ENCODE measurements around the gene RANBP9.

Gene RANBP9

DNA sequence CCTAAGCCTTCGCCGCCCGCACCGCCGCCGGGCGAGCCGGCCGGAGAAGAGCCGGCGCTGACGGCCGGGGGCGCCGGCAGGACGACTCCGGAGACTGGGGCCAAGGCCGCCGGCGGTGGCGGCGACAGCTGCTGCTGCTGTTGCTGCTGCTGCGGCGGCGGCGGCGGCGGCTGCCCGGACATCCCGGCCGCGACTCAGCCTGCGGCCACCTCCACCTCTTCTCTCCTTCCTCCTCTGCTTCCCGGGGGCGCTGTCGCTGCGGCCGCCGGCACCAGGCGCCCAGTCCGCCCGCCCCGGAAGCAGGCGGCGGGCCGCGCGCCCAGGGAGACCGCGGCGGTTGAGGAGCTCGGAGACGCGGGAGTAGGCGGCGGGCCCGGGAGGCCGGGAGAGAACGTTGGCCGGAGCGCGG, 307 bp downstream of the RANBP9 start:
- DNase-seq (ENCODE audit: low read depth in 3 of 3, low spot score in 1 of 3): peak in 2 of 3 donors; percentile 27 to 40

- peak in 1 of 3 donors; percentile 22 for DNase-seq (ENCODE audit: low read depth in 3 of 3, low spot score in 1 of 3)
Measured at GRCh38 chr6:13710552-13711323, 897 bp downstream of the RANBP9 start.

GRCh38 chr6:13709689-13710551, 1.7 kb downstream of the RANBP9 start:
- no peak for DNase-seq (ENCODE audit: low read depth in 3 of 3, low spot score in 1 of 3)

GRCh38 chr6:13708736-13709135, 2.9 kb downstream of the RANBP9 start:
- no peak for DNase-seq (ENCODE audit: low read depth in 3 of 3, low spot score in 1 of 3)

GRCh38 chr6:13703496-13703895, 8.1 kb downstream of the RANBP9 start:
- DNase-seq (ENCODE audit: low read depth in 3 of 3, low spot score in 1 of 3): no peak

DNA sequence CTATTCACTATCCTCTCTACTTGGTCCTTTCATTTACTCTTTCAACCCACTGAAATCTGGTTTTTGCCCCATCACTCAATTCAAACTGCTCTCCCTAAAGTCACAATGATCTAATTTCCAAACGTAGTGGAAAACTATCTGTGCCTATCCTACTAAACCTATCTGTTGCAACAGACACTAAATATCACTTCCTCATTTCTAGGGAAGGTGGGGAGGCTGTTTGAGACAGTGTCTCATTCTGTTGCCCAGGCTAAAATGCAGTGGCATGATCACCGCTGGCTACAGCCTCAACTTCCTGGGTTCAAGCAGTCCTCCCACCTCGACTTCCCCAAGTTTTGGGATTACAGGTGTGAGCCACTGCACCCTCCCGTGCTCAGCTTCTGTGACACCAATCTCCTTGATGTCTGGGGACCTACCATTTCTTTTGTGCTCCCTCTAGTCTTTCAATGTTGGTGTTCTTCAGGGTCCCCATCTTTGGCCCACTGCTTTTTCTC, 8.8 kb downstream of the RANBP9 start:
- no peak for DNase-seq (ENCODE audit: low read depth in 3 of 3, low spot score in 1 of 3)

DNA sequence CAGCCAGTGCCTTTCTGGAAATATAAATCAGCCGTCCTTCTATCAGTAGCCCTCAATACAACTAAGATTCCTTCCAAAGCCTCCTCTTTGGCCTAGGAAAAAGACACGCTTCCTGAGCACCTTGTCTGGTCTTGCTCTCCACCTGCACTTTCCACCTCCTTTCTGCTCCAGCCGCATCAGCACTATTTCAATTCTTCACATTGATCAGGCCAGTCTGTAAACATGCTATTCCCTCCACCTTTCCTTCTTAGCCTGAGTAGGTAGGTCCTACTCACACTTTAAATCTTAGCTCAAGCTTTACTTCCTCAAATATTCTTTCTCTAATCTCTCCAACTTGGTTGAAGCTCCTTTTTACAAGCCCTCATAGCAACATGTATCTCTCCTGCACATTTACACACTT, 11.4 kb downstream of the RANBP9 start:
- no peak for DNase-seq (ENCODE audit: low read depth in 3 of 3, low spot score in 1 of 3)

DNA sequence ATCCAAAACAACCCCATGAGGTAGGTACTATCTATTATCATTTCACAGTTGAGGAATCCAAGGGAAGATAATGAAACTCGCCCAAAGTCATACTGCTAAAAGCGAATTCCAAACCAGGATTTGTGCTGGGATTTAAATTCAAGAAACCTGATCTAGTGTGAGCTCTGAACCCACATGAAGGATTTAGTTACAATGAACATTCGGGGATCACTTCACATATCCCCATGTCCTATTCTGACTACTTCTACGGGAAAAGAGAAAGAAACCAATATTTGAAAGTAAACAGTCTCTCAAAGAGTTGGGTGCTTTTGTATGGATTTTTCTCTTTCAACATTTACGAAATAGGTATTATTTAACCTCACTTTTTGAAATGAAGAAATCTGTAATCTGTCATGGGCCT, 12.9 kb downstream of the RANBP9 start:
- DNase-seq (ENCODE audit: low read depth in 3 of 3, low spot score in 1 of 3): no peak

DNA sequence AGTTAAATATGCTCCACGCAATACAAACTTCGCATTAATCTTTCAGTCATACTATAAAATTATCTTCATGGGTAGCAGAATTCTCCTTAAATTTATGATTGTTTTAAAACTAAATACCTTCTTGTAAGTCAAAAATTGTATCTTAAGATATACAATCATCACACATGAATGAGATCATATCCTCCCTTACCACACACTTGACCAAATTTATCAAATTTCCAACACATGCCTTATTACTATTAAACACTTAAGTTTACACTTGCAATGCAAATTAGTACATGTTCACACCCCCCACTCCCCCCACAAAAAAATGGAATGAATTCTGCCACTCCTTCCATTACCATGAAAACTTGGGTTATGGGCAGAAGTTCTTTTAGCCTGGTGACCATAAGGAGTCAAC, 13.8 kb downstream of the RANBP9 start:
- no peak for DNase-seq (ENCODE audit: low read depth in 3 of 3, low spot score in 1 of 3)

GRCh38 chr6:13696226-13696625, 15.4 kb downstream of the RANBP9 start:
- DNase-seq (ENCODE audit: low read depth in 3 of 3, low spot score in 1 of 3): no peak

GRCh38 chr6:13695252-13695651, 16.4 kb downstream of the RANBP9 start:
- DNase-seq (ENCODE audit: low read depth in 3 of 3, low spot score in 1 of 3): no peak

GRCh38 chr6:13694562-13694961, 17.1 kb downstream of the RANBP9 start:
- DNase-seq (ENCODE audit: low read depth in 3 of 3, low spot score in 1 of 3): no peak

DNA sequence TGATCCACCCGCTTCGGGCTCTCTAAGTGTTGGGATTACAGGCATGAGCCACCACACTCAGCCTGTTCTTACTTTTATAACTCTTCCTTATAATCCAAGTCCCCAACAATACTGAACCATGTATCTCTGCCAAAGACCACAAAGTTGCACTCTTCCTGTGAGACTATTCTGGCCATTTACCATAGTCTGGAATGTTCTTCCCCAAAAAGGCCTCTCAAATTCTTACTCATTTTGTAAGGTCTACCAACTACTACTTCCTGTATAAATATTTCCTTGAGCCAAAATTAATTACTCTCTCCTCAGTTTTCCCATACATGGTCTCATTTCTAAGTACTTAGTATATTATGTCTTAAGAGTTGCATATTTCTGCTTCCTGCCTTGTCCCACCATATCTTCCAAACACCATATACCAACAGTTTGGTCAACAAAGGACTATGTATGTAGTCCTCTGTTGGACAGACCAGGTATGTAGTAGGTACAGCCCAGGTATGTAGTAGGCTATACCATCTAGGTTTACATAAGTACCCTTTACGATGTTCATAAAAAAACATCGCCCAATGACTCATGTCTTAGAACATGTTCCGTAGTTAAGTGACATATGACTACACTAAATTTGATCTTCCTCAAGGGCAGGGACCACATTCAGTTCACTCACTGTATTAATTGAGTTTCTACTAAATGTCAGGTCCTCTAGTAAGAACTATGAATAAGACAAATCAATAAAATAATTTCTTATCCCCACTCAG, 22.0 kb downstream of the RANBP9 start:
- DNase-seq (ENCODE audit: low read depth in 3 of 3, low spot score in 1 of 3): no peak

- no peak for DNase-seq (ENCODE audit: low read depth in 3 of 3, low spot score in 1 of 3)
Measured at GRCh38 chr6:13688692-13689196, 22.9 kb downstream of the RANBP9 start.

DNA sequence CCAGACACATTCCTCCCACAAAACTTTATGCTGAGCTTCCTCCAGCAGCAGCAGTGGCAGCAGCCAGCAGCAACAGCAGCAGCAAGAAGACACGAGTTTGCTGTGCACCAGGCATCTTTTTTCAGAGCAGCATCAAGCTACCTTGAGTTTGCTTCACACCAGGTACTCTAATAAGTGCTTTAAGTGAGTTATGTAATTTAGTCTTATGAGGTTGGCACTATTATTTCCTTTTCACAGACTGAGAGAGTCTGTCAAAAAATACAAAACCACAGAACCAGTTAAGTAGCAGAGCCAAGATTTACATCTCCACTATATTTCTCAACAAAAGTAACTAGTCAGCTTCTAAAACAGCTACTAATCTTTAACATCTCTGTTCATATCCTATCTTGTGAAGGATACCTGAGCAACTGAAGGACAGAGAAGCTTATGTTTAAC, 23.7 kb downstream of the RANBP9 start:
- DNase-seq (ENCODE audit: low read depth in 3 of 3, low spot score in 1 of 3): no peak

DNA sequence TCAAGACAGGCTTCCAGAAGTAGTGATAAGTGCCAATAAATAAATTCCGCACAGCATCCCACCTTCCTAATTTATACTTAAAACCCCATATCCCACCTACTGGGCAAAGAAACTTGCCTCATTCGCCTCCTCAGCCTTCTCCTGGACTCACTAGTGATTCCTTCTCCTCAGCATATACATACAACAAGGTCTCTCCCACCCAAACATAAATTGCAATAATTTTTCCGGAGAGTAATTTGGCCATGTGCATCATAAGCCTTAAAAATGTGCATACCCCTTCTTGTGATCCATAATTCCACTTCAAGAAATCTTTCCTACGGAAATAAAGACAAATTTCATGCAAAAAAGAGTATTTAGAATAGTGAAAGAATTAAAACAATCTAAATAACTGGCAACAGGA, 26.8 kb downstream of the RANBP9 start:
- DNase-seq (ENCODE audit: low read depth in 3 of 3, low spot score in 1 of 3): no peak

DNA sequence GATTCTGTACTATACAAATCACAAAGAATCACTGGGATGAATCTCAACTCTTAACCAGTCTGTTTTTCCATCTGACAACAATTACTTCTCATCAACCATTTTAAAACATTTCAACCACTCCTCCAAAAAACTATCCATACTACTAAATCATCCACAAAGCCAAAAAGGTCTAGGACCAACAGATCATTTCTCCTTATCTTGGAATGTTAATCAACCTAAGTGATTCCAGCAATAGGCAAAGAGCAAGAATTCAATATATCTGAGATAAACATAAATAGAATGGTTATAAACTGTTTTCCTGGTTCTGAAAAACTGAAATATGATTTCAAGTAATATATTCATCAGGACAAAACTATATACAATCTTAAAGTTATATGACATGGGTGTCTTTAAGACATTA, 28.6 kb downstream of the RANBP9 start:
- DNase-seq (ENCODE audit: low read depth in 3 of 3, low spot score in 1 of 3): no peak

GRCh38 chr6:13682346-13682745, 29.3 kb downstream of the RANBP9 start:
- DNase-seq (ENCODE audit: low read depth in 3 of 3, low spot score in 1 of 3): no peak

GRCh38 chr6:13681305-13682061, 30.2 kb downstream of the RANBP9 start:
- no peak for DNase-seq (ENCODE audit: low read depth in 3 of 3, low spot score in 1 of 3)

DNA sequence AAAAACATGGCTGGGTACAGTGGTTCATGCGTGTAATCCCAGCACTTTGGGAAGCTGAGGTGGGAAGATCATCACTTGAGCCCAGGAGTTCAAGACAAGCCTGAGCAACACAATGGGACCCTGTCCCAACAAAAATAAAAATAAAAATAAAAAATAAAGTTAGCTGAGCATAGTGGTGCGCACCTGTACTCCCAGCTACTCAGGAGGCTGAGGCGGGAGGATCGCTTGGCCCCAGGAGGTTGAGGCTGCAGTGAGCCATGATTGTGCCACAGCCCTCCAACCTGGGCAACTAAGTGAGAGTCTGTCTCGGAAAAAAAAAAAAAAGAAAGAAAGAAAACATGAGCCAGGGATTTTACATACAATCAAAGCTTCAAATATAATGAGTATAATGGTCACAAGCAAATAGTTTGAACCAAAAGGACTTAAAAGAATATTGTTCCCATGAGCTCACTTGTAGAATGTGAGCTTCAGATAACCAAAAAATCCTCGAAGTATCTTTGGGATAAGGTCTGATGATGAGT, 31.1 kb downstream of the RANBP9 start:
- no peak for DNase-seq (ENCODE audit: low read depth in 3 of 3, low spot score in 1 of 3)

Data from stimulated activated CD4-positive, alpha-beta T cell treated with anti-CD3 and anti-CD28 coated beads, TNF-alpha, amount 100 ng/mL, for 1 hour (primary cell).